HG03097 (cell line): ENCODE data around the gene CMTM5.
"Not testable (repeated sequence)": the region's sequence is repeated elsewhere in the genome, so short reads cannot be mapped to it uniquely, and the experiment has no call there.

Source experiments
- ATAC-seq: cut with Tn5 transposase; IDR thresholded peaks from one replicate; pipeline ENCODE4 v1.9.1; 2021; ENCODE audit not compliant: unreplicated experiment, low FRiP score

The CMTM5 gene

GRCh38 chr14:23411563-23412525 is 35.0 kb downstream of the CMTM5 start:
- no peak for ATAC-seq

DNA sequence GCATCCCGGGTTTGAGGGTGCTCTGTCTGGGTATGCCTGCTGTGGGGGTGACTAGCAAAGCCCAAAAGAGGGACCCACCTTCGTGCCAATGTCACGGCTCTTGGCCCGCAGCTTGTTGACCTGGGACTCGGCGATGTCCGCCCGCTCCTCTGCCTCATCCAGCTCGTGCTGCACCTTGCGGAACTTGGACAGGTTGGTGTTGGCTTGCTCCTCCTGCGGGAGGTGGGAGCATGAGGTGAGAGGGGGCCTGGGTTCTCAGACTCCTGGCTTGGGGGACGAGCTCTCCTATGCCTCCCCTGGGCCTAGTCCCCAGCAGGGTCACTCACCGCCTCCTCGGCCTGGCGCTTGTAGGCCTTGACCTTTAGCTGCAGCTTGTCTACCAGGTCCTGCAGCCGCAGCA is 36.8 kb downstream of the CMTM5 start:
- no peak for ATAC-seq

DNA sequence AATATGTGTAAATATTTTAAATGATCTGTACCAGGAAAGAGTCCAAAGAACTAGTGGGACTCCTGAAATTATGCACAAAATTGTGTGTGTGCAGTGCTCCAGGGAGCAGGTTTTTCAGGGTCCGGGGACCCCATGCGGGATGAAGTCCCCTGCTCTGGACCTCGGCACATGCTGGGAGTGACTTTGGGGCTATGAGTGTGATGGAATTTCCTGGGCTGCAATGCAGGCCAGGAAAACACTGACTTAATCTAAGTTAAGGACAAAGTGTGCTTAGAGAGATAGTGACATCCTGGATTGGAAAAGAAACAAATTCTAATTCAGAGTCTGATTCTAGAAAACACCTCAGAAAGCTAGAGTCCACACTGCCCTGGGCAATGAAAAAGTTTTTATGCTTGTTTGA is 37.4 kb downstream of the CMTM5 start:
- ATAC-seq: no peak

- no peak for ATAC-seq
These were observed 38.3 kb downstream of the CMTM5 start for GRCh38 chr14:23414906-23415820.

DNA sequence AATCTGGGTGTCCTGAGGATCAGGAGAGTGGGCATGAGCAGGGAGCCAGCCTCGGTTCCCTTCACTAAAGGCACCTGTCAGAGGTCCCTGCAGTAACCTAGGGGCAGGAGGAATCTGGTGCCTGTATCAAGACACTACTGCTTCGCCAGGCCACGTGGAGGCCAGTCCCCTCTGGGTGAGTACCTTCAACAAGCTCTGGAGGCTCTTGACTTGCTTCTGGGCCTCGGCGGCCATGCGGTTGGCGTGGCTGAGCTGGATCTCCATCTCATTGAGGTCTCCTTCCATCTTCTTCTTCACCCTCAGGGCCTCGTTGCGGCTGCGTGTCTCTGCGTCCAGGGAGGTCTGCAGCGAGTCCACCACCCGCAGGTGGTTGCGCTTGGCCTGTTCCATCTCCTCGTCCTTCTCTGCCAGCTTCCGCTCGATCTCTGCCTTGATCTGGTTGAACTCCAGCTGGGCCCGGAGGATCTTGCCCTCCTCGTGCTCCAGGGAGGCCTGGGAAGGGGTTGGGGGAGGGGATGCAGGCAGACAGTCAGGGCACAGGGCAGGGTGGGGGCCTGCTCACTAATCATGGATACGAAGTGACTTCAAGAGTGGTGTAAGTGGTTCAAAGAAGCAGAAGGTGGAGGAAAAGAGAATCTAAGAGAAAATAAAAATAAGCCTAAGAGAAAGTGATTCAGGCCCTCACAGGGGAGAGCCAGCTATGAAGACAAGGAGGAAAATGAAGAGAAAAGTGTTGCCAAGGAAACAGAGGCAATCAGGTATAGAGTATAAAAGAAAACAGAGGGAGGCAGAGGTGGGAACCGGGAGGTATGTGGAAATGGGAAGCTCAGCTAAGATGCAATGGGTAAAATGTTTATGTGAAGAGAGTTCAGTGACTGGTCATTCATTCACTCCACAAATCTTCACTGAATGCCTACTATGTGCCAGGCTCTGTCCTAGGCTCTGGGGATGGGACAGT is 39.3 kb downstream of the CMTM5 start:
- ATAC-seq: no peak

- no peak for ATAC-seq
These were observed 40.0 kb downstream of the CMTM5 start for GRCh38 chr14:23416801-23417200.

DNA sequence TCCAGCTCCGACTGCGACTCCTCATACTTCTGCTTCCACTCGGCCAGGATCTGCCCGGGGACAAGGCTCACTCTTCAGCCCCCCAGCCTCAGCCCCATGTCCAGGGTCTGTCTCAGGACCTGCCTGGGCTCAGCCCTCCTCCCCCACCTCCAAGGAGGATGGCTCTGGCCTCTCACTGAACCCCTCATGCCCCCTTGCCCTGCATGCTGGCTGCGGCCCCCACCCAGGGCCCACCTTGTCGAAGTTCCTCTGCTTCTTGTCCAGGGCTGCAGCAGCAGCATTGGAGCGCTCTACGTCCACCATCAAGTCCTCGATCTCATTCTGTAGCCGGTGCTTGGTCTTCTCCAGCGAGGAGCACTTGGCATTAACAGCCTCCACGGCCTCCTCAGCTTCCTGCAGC is 40.4 kb downstream of the CMTM5 start:
- ATAC-seq: not testable (repeated sequence)

DNA sequence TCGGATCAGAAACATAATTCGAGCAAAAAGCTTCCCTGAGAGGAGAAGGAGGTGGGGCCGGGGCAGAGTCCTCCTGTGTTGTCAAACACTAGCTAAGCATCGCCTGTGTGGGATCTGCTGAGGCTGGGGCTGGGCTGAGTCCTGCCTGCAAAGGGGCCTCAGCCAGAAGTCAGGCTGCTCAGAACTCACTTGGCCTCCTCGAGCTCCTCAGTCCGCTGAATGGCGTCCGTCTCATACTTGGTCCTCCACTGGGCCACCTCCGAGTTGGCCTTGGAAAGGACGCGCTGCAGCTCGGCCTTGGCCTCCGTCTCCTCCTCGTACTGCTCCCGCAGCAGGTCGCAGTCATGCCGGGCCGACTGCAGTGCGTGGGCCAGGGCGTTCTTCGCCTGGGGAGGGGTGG is 41.2 kb downstream of the CMTM5 start:
- no peak for ATAC-seq

DNA sequence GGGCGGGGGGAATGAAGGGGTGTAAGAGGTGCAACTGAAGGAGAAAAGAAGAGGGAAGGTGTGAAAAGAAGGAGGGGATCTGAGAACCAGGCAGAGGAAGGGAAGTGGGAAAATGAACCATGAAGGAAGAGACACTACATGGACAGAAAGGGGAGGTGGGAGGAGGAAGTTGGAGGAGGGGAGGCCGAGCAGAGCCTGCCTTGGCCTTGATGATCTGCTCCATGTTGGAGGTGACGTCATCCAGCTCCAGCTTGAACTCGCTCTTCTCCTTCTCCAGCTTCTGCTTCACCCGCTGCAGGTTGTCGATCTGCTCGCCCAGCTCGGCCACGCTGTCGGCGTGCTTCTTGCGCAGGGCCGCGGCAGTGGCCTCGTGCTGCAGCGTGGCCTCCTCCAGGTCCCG is 42.8 kb downstream of the CMTM5 start:
- ATAC-seq: not testable (repeated sequence)

GRCh38 chr14:23421594-23421993 is 44.7 kb downstream of the CMTM5 start:
- ATAC-seq: no peak

GRCh38 chr14:23423657-23424056 is 46.8 kb downstream of the CMTM5 start:
- ATAC-seq: no peak

DNA sequence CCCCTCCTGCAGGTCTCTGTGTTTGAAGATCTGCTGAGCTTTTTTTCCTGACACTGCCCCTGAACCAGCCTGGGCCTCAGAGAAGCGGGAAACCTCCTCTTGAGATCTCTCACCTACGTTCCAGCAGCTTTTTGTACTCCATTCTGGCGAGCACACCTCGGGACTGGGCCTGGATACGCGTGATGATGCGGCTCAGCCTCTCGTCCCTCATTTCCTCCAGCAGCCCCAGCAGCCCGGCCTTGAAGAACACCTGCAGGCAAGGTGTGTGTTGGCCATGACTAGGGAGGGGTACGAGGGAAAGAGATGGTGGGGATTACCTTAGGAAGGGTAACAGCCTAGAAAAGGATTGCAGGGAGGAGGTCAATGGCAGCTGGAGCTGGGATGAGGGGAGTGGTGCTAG is 48.3 kb downstream of the CMTM5 start:
- no peak for ATAC-seq

DNA sequence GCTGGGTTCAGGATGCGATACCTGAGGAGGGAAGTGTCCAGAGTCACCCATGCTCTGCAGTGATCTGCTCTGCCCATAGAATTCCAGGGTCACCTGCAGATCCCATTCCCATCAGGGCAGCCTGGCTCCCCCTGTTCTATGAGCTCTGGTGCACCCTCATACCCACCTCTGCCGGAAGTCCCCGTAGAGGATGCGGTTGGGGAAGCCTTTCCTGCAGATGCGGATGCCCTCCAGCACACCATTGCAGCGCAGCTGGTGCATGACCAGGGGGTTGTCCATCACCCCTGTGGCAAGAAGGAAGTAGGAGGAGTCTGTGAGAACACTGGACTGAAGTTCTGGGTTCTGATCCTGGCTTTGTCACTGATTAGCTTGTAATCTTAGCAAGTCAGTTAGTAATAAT is 49.0 kb downstream of the CMTM5 start:
- not testable (repeated sequence) for ATAC-seq

DNA sequence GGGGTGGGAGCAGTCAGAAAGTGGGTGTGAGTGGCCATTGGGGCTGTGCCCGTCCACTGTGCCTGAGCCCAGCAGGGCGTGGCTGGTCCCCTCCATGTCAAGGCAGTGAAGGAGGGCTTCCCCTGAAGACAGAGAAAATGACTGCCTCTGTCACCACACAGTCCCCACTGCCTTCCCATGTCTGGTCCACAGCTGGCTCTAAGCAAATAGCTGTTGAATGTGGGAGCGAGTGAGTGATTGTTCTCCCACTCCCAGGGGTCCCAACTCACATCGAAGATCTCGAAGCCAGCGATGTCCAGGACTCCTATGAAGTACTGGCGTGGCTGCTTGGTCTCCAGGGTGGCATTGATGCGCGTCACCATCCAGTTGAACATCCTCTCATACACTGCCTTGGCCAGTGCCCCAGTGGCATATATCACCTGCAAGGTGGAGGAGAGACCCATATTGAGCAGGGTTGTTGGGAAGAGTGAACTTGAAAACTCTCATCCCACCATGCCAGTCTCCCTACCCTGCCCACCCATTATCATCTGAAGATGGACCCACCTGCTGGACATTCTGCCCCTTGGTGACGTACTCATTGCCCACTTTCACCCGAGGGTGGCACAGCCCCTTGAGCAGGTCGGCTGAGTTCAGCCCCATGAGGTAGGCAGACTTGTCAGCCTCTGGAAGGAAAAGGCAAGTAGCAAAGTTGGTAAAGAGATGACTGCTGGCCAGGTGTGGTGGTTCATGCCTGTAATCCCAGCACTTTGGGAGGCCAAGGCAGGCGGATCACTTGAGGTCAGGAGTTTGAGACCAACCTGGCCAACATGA is 52.0 kb downstream of the CMTM5 start:
- no peak for ATAC-seq
